ENCODE data around the gene LZTS2.

DNA sequence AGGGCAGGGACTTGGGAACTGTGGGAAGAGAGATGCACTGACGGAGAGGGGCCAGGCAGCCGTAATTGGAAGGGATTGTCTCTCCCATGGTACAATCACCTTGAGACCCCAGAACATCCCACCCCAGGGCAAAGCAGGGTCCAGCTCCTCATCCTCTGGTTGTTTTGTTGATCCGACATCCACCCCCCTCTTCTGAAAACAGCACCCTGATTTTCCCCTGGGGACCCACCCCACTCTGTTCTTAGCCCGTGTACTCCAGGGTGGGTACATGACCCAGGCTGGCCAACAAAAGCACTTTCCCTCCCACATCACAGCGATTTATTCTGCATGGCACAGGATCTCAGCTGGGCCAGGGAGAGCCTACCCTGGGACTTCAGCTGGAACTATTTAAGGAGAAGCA, 17.2 kb downstream of the LZTS2 start:
- TF ChIP-seq CTCF (IDR thresholded peaks at IDR 0.05) (no peak), POLR2A (IDR thresholded peaks at IDR 0.05) (no peak), EP300 (IDR thresholded peaks at IDR 0.05) (no peak)
